HepG2 (cell line): Measurements from ENCODE around the gene TMEM114. TPM values are rescaled to one million over a fixed set of nuclear protein-coding genes. Genes with fewer than 3 reads are reported as not detected.

Experiments used
- FOXA1 ChIP-seq, 2 experiments: fragments of 450-650 bp in 1 of 2; sonication (generic) in 1 of 2; formaldehyde crosslinking in 1 of 2; IDR thresholded peaks; 2 replicates each; pipeline versions ENCODE4 v1.4.0 to v1.6.1; 2016 to 2020; ENCODE audit warnings: missing genetic modification reagents in 1 of 2
- HHEX ChIP-seq: IDR thresholded peaks from 2 replicates; pipeline ENCODE4 v1.6.1; 2016; ENCODE audit warnings: control low read depth
- JUND ChIP-seq: sonication (generic); formaldehyde crosslinking; IDR thresholded peaks from 2 replicates; pipeline ENCODE4 v1.8.0; 2022; ENCODE audit warnings: mild to moderate bottlenecking, missing genetic modification reagents
- MIER2 ChIP-seq: IDR thresholded peaks from 2 replicates; pipeline ENCODE4 v1.6.1; 2016; ENCODE audit warnings: missing biosample characterization, missing genetic modification reagents
- MYNN ChIP-seq: sonication (generic); formaldehyde crosslinking; IDR thresholded peaks from 2 replicates; pipeline ENCODE4 v1.4.0; 2020; ENCODE audit warnings: mild to moderate bottlenecking, low read depth, missing genetic modification reagents
- NONO ChIP-seq, 2 experiments: fragments of 450-650 bp in 1 of 2; sonication (generic) in 1 of 2; formaldehyde crosslinking in 1 of 2; IDR thresholded peaks in 1 of 2; conservative IDR thresholded peaks in 1 of 2; 2 replicates each; pipeline versions ENCODE4 v1.6.1 to v1.8.0; 2017 to 2022; ENCODE audit warnings: mild to moderate bottlenecking in 1 of 2, missing genetic modification reagents in 1 of 2, moderate library complexity in 1 of 2
- SAP130 ChIP-seq: IDR thresholded peaks from 2 replicates; pipeline ENCODE4 v1.6.1; 2016; ENCODE audit warnings: low read depth
- SOX6 ChIP-seq, 2 experiments: fragments of 450-650 bp in 1 of 2; sonication (generic) in 1 of 2; formaldehyde crosslinking in 1 of 2; IDR thresholded peaks; 2 replicates each; pipeline versions ENCODE4 v1.4.0 to v1.6.1; 2017 to 2020; ENCODE audit warnings: antibody characterized with exemption in 1 of 2, mild to moderate bottlenecking in 1 of 2, missing genetic modification reagents in 1 of 2
- SRF ChIP-seq: IDR thresholded peaks from 2 replicates; pipeline ENCODE4 v1.6.1; 2011; ENCODE audit warnings: mild to moderate bottlenecking, low read depth, low read length, moderate library complexity
- ZNF160 ChIP-seq: sonication (generic); formaldehyde crosslinking; IDR thresholded peaks from 2 replicates; pipeline ENCODE4 v1.8.0; 2022; ENCODE audit warnings: mild to moderate bottlenecking, inconsistent platforms, missing genetic modification reagents
- ZNF501 ChIP-seq: sonication (generic); formaldehyde crosslinking; IDR thresholded peaks from 2 replicates; pipeline ENCODE4 v1.5.1; 2020; ENCODE audit warnings: mild to moderate bottlenecking, moderate library complexity, missing genetic modification reagents
- ZNF670 ChIP-seq: sonication (generic); formaldehyde crosslinking; IDR thresholded peaks from 2 replicates; pipeline ENCODE4 v1.8.0; 2022; ENCODE audit warnings: mild to moderate bottlenecking, missing genetic modification reagents, borderline replicate concordance
- ZSCAN29 ChIP-seq: sonication (generic); formaldehyde crosslinking; conservative IDR thresholded peaks from 2 replicates; pipeline ENCODE4 v1.4.0; 2020; ENCODE audit warnings: mild to moderate bottlenecking, missing genetic modification reagents
- polyA plus RNA-seq, 8 experiments: library from polyadenylated mRNA; depleted of rRNA in 3 of 8; stranded (reverse) in 7 of 8; unstranded in 1 of 8; fragments of >200 nt; fragmentation: Illumina TruSeq in 4 of 8; extraction: Trizol in 4 of 8; gene quantifications; 2 replicates each; pipeline versions ENCODE4 v1.2.1 to v1.2.3, GENCODE V29; 2011 to 2016; ENCODE audit warnings: low read depth in 4 of 8, missing spikeins in 1 of 8, mixed read lengths in 1 of 8; ENCODE audit not compliant: insufficient read depth in 1 of 8
- total RNA-seq, 5 experiments: library from RNA; depleted of rRNA; stranded (reverse); fragments of >200 nt; fragmentation: Illumina TruSeq; extraction: Trizol; gene quantifications; 2 replicates each; pipeline ENCODE4 v1.2.3, GENCODE V29; 2016; ENCODE audit warnings: low read depth in 1 of 5
- TF ChIP-seq, protein P1 (sequence below): sonication (generic); formaldehyde crosslinking; IDR thresholded peaks from 2 replicates; pipeline ENCODE4 v1.5.0; 2020; ENCODE audit warnings: mild to moderate bottlenecking, missing genetic modification reagents, borderline replicate concordance
- TF ChIP-seq, protein P2 (sequence below): sonication (generic); formaldehyde crosslinking; conservative IDR thresholded peaks from 2 replicates; pipeline ENCODE4 v1.4.0; 2020; ENCODE audit warnings: missing genetic modification reagents
- TF ChIP-seq, protein P3 (sequence below): sonication (generic); formaldehyde crosslinking; IDR thresholded peaks from 2 replicates; pipeline ENCODE4 v1.4.0; 2020; ENCODE audit warnings: missing genetic modification reagents
- TF ChIP-seq, protein P4 (sequence below): sonication (generic); formaldehyde crosslinking; IDR thresholded peaks from 2 replicates; pipeline ENCODE4 v1.4.0; 2020; ENCODE audit warnings: missing genetic modification reagents, borderline replicate concordance
- TF ChIP-seq, protein P5 (sequence below): sonication (generic); formaldehyde crosslinking; IDR thresholded peaks from 2 replicates; pipeline ENCODE4 v1.8.0; 2022; ENCODE audit warnings: mild to moderate bottlenecking, missing genetic modification reagents, moderate library complexity

The TMEM114 gene
- total and polyA plus RNA-seq, 2 of the 13 experiments (the other 11 are each of a cell fraction or from before 2014, with no cell fraction given), result not detected

DNA sequence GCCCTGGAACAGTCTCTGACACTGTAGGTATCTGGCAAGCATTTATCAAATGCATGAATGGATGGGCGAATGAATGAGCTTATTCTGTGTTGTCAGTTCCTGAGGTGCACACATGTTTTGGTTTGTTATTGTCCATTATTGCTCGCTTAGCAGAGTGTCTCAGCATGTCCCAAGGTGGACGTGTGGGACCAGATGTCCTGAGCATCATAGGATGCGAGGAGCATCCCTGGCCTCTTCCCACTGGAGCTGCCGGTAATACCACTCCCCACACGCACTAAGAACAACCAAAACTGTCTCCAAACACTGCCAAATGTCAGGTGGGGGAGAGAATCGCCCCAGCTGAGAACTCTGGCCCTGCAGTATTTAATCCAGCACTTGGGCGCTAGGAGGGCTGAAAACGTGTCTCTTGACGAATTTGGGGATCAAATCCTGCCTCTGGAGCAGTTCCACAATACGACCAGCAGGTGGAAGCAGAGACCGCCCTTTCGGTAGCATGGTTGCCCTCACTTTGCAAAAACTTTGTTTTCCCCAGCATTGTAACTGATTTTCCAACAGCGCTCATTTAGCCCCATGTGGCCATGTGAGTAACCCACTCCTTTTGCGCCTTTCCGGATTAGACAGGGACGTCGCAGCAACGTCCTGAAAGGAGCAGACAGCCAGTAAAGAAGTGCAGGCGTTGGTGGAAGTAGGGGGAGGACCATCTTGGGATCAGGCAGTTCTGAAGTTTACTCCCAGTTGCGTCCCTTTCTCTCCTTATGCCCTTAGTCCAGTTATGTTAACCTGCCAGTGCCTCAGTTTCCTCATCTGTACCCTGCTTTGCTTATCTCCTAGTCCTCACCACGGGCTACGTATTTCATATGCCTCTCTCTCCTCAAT, 22.7 kb downstream of the TMEM114 start (continued):
- TF ChIP-seq FOXA1 (IDR thresholded peaks at IDR 0.05) (no peak), FOXA1 (CRISPR knock-in tag; IDR thresholded peaks at IDR 0.05) (peak; percentile 48; the same call in 1 of the 2 replicates), MIER2 (peak; percentile 78), ZNF670 (CRISPR knock-in tag) (no peak), NONO (IDR thresholded peaks at IDR 0.05) (no peak), NONO (CRISPR knock-in tag; conservative IDR thresholded peaks at IDR 0.05) (peak; percentile 76; the same call in 1 of the 2 replicates), ZNF160 (CRISPR knock-in tag) (no peak), ZSCAN29 (peak; percentile 24; the same call in 1 of the 2 replicates), JUND (CRISPR knock-in tag) (no peak), SRF (peak; percentile 73; the same call in 1 of the 2 replicates), SOX6 (IDR thresholded peaks at IDR 0.05) (no peak), SOX6 (CRISPR knock-in tag; IDR thresholded peaks at IDR 0.05) (peak; percentile 79), ZNF501 (peak; percentile 91), HHEX (CRISPR knock-in tag) (peak; percentile 32; the same call in 1 of the 2 replicates), MYNN (CRISPR knock-in tag) (peak; percentile 48; the same call in 1 of the 2 replicates), SAP130 (peak; percentile 77)
- TF ChIP-seq, protein P1, sequence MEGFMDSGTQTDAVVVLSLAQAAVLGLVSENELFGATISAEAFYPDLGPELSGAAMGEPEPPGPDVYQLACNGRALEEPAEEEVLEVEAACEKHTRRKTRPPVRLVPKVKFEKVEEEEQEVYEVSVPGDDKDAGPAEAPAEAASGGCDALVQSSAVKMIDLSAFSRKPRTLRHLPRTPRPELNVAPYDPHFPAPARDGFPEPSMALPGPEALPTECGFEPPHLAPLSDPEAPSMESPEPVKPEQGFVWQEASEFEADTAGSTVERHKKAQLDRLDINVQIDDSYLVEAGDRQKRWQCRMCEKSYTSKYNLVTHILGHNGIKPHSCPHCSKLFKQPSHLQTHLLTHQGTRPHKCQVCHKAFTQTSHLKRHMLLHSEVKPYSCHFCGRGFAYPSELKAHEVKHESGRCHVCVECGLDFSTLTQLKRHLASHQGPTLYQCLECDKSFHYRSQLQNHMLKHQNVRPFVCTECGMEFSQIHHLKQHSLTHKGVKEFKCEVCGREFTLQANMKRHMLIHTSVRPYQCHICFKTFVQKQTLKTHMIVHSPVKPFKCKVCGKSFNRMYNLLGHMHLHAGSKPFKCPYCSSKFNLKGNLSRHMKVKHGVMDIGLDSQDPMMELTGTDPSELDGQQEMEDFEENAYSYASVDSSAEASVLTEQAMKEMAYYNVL (CRISPR knock-in tag), result peak; percentile 67; the same call in 1 of the 2 replicates
- TF ChIP-seq, protein P2, sequence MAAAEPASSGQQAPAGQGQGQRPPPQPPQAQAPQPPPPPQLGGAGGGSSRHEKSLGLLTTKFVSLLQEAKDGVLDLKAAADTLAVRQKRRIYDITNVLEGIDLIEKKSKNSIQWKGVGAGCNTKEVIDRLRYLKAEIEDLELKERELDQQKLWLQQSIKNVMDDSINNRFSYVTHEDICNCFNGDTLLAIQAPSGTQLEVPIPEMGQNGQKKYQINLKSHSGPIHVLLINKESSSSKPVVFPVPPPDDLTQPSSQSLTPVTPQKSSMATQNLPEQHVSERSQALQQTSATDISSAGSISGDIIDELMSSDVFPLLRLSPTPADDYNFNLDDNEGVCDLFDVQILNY, result no peak
- TF ChIP-seq, protein P3, sequence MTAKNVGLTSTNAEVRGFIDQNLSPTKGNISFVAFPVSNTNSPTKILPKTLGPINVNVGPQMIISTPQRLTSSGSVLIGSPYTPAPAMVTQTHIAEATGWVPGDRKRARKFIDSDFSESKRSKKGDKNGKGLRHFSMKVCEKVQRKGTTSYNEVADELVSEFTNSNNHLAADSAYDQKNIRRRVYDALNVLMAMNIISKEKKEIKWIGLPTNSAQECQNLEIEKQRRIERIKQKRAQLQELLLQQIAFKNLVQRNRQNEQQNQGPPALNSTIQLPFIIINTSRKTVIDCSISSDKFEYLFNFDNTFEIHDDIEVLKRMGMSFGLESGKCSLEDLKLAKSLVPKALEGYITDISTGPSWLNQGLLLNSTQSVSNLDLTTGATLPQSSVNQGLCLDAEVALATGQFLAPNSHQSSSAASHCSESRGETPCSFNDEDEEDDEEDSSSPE (CRISPR knock-in tag), result peak; percentile 53; the same call in 1 of the 2 replicates
- TF ChIP-seq, protein P4, sequence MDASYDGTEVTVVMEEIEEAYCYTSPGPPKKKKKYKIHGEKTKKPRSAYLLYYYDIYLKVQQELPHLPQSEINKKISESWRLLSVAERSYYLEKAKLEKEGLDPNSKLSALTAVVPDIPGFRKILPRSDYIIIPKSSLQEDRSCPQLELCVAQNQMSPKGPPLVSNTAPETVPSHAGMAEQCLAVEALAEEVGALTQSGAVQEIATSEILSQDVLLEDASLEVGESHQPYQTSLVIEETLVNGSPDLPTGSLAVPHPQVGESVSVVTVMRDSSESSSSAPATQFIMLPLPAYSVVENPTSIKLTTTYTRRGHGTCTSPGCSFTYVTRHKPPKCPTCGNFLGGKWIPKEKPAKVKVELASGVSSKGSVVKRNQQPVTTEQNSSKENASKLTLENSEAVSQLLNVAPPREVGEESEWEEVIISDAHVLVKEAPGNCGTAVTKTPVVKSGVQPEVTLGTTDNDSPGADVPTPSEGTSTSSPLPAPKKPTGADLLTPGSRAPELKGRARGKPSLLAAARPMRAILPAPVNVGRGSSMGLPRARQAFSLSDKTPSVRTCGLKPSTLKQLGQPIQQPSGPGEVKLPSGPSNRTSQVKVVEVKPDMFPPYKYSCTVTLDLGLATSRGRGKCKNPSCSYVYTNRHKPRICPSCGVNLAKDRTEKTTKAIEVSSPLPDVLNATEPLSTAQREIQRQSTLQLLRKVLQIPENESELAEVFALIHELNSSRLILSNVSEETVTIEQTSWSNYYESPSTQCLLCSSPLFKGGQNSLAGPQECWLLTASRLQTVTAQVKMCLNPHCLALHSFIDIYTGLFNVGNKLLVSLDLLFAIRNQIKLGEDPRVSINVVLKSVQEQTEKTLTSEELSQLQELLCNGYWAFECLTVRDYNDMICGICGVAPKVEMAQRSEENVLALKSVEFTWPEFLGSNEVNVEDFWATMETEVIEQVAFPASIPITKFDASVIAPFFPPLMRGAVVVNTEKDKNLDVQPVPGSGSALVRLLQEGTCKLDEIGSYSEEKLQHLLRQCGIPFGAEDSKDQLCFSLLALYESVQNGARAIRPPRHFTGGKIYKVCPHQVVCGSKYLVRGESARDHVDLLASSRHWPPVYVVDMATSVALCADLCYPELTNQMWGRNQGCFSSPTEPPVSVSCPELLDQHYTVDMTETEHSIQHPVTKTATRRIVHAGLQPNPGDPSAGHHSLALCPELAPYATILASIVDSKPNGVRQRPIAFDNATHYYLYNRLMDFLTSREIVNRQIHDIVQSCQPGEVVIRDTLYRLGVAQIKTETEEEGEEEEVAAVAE (CRISPR knock-in tag), result peak; percentile 62; the same call in 1 of the 2 replicates
- TF ChIP-seq, protein P5, sequence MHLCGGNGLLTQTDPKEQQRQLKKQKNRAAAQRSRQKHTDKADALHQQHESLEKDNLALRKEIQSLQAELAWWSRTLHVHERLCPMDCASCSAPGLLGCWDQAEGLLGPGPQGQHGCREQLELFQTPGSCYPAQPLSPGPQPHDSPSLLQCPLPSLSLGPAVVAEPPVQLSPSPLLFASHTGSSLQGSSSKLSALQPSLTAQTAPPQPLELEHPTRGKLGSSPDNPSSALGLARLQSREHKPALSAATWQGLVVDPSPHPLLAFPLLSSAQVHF, result no peak
